GM10266 (cell line): ENCODE results near the gene ZMYM5.
"Not testable (repeated sequence)": the region's sequence is repeated elsewhere in the genome, so short reads cannot be mapped to it uniquely, and the experiment has no call there.

ENCODE experiments used
- DNase-seq: peaks from one replicate; pipeline ENCODE4 v3.0.0; 2012; ENCODE audit errors: extremely low spot score
- CTCF ChIP-seq: IDR thresholded peaks from 2 replicates; pipeline ENCODE4 v1.5.1; 2012; ENCODE audit warnings: mild to moderate bottlenecking, low read depth; ENCODE audit not compliant: control insufficient read depth, insufficient read depth; ENCODE audit errors: missing control alignments

Gene ZMYM5

GRCh38 chr13:19881641-19882040 lies 18.2 kb upstream of the ZMYM5 start:
- no peak for DNase-seq
- no peak for TF ChIP-seq CTCF

DNA sequence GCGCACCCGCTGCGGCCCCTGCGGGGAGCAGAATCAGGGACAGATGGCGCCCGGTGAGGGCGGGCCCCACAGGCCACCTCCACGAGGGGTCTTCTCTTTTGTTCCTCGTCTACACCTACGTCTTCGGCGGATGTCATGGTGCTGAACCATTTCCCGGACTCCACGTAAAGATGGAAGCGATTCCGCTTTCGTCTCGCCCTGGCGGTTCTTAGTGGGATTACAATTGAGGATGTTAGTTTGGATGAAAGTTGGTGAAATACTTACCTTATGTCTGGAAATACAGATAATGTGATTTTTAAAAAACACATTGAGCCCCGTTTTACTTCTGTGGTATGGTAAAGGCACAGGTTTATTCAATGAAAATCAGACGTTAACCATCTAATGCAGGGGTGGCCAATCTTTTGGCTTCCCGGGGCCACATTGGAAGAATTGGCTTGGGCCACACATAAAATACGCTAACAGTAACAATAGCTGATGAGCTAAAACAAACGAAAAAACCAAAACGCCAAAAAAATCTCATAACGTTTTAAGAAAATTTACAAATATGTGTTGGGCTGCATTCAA lies 1.4 kb upstream of the ZMYM5 start:
- peak; percentile 62 for DNase-seq
- peak; percentile 54 for TF ChIP-seq CTCF

DNA sequence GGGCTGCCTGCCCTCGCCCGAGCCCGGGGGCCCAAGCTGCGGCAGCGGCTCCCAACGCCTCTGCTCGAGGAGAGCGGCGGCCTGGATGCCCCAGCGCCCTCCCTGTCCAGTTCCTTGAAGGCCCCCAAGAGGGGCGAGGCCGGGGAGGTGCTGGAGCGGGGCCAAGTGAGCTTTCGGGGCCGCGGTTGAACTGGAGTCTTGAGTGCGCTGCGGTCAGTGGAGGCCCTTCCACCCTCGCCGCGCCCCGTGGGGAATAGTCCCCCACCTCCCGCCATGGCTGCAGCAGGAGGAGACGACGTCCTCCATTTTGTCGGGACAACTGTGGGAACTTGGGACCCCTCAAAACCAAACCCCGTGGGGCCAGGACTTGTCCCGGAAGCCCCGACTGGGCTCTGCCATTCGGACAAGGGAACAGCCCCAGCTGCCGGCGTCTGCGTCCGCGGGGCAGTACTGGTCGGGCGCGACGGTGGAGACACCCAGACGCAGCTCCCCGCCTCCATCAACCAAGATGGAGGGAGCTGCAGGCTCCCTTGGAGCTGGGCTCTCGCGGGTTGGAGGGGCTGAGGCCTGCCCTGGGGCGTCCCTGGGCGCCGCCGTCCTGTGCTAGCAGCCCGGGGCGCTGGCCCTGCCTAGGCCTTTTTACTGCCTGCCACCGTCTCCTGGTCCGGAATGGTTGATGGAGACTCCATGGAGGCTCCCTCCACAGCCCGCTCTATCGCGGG lies 736 bp upstream of the ZMYM5 start:
- DNase-seq, result peak; percentile 72
- TF ChIP-seq CTCF, result no peak

DNA sequence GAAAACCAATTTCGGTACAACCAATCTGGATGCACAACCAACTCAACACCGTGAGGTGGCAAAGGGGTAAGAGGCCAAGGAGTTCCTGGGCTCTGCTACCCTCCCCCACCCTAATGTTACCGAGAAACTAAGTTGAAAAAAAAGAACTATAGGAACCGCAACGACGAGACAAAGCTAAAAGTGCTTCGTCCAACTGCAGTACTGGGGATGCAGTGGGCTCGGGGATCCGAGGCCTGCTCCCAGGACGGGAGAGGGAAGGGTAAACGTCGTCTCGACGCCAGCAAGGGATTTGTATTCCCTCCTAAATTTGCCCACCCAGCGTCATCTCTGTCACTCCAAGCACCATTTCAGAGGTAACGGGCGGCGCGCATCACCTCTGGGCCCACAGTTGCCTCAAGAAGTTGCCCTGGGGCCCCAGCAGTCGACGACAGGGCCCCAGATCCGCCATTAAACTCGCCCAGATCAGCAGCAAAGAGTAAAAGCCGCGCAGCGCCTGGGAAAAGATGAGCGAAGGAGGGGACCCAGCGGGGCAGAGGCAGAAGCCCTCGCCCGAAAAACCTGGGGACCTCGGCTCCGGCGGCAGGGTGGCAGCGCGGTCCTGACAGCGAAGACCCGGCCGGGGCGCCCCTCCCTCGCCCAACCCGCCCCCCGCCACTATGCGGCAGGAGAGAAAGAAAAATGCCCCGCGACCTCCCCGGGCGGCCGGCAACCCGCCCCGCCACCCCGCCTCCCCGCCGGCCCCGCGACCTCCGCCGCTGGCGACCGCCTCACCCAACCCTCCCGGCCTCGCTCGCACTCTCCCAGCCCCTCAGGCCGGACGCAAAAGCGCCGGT lies 752 bp downstream of the ZMYM5 start:
- no peak for TF ChIP-seq CTCF
- peak; percentile 45 for DNase-seq

DNA sequence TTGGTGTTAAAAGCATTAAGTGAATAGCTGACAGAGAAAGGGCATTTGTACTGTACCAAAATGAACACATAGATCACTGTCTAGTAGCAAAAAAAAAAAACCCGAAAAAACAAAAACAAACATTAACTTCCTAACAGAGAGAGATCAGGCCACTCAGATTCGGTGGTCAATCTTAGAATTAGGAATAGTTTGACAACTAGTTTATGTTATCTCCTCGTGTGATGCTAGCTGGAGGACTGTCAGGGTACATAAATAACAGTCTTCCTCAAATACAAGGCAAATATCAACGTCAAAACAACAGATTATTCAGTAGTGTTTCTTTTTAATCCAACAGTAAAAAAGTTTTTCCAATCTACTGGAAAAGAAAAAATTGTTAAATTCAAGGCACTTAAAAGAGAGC lies 1.7 kb downstream of the ZMYM5 start:
- DNase-seq, result no peak

DNA sequence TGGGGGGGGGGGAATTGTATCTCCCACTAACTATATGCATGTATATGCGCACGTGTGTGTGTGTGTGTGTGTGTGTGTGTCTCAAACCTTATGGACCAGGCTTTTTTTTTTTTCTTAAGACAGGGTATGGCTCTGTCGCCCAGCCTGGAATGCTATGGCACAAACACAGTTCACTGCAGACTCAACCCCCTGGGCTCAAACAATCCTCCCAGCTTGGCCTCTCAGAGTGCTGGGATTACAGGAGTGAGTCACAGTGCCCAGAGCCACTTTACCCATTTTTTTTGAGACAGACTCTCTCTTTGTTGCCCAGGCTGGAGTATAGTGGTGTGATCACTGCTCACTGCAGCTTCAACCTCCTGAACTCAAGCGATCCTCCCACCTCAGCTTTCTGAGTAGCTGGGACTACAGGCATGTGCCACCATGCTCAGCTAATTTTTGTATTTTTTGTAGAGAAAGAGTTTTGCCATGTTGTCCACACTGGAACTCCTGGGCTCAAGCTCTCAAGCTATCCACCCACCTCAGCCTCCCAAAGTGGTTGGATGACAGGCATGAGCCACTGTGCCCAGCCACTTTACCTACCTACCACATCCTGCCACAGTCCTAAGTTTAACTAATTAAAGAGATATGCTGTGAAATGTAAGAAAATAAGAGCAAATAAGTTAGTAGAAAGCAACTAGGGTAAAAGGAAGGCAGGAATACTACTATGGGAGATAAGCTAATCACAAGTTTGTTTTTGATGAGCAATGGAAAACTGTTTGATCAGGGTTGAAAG lies 2.4 kb downstream of the ZMYM5 start:
- TF ChIP-seq CTCF, result no peak
- no peak for DNase-seq

More for the DNA sequence above, 1.7 kb downstream of the ZMYM5 start:
- TF ChIP-seq CTCF, result no peak

GRCh38 chr13:19857637-19858036 lies 5.8 kb downstream of the ZMYM5 start:
- DNase-seq, result not testable (repeated sequence)
